ENCODE measurements around the gene SVOP.
"Not testable (repeated sequence)": the region's sequence is repeated elsewhere in the genome, so short reads cannot be mapped to it uniquely, and the experiment has no call there.

The SVOP gene, protein sequence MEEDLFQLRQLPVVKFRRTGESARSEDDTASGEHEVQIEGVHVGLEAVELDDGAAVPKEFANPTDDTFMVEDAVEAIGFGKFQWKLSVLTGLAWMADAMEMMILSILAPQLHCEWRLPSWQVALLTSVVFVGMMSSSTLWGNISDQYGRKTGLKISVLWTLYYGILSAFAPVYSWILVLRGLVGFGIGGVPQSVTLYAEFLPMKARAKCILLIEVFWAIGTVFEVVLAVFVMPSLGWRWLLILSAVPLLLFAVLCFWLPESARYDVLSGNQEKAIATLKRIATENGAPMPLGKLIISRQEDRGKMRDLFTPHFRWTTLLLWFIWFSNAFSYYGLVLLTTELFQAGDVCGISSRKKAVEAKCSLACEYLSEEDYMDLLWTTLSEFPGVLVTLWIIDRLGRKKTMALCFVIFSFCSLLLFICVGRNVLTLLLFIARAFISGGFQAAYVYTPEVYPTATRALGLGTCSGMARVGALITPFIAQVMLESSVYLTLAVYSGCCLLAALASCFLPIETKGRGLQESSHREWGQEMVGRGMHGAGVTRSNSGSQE
- total RNA-seq = 0 reads per million in 2 experiments

GRCh38 chr12:109020796-109021380 lies at the start of gene SVOP:
Gene SVOP, minus strand, starts transcription at chr12:109021068. Its CDS starts 200 bp downstream, at chr12:109020868.
- DNase-seq (ENCODE audit: low read depth) = peak; percentile 2

DNA sequence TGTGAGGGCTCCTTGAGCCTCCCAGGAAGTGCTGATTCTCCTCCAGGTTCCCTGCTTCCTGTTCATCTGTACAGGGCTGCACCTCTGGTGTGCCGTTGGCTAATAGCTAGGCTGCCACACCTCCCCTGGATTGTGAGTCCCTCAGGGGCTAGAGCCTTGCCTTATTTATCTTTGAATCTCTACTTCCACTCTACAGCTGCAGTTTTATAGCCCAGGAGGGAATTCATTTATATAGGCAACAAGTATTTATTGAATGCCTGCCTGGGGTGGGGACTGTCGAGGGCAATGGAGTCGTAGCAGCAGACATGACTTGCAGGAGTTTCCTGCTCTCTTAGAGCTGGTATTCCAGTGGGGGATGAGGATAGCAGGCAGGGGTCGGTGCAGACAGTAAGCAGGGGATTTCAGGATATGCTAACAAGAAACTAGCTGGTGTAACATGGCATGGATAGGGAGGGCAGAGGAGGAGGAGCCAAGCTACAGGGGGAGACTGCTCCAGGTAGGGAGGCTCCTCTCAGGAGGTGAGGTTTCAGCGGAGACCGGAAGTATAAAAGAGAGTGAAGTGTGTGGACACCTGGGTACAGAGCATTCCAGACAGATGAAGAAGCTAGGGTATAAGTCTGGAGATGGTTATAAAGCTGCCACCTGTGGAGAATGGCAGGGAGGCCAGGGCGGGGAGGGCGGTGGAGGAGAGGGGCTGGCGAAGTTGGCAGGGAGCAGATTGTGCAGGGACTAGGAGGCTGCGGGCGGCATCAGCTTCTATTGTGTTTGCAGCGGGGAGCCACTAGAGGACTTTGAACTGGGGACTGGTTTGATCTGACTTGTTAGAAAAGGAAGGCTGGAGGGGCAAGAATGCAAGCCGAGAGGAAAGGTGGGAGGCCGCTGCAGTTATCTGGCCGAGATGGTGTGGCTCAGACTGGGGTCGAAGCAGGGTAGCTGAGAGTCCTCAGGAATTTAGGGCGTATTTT lies 48.7 kb upstream of the SVOP start:
- no peak for DNase-seq (ENCODE audit: low read depth)

DNA sequence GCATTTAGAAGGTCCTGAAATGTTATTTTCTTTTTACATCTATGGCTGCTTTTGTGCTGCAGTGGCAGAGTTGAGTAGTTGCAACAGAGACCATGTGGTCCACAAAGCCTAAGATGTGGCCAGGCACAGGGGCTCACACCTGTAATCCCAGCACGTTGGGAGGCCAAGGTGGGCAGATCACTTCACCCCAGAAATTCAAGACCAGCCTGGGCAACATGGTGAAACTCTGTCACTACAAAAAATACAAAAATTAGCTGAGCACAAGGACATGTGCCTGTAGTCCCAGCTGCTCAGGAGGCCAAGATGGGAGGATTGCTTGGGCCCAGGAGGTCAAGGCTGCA lies 45.0 kb upstream of the SVOP start:
- DNase-seq (ENCODE audit: low read depth) = no peak

DNA sequence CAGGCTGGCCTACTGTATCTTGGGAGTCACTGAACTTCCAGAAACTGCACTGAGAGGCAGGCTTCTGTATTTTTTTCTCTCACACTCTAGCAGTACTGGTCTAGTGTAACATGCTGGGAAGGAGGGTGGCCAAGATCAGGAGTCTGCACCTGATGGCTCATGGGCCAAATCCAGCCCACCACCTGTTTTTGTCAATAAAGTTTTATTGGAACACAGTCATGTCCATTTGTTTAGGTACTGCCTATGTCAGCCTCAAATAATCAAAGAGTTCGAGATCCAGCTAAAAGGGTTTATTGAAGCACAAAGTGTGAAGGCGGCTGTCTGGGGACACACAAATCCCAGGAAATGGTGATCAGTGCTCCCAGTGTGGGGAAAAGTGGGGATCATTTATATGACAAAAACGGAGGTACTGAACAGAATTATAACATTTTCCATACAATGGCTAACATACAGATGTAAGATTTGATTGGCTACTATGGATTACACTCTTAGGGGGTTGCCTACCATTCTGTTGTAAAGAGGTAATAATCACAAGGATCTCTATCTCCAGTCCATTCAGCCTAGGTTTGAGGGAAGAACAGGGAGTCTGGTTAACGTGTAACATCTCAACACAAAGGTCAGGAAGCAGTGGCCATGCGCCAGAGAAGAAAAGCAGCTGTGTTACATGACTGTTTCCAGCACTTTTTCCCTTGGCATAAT lies 44.4 kb upstream of the SVOP start:
- no peak for DNase-seq (ENCODE audit: low read depth)

DNA sequence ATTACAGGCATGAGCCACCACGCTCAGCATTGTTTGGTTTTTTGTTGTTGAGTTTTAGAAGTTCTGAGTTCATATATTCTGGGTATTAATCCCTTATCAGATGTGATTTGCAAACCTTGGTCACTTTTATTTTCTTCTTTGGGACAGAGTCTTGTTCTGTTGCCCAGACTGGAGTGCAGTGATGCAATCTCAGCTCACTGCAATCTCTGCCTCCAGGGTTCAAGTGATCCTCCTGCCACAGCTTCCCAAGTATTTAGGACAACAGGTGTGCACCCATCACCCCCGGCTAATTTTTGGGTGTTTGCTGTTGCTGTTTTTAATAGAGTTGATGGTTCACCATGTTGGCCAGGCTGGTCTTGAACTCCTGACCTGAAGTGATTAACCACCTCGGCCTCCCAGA lies 43.3 kb upstream of the SVOP start:
- DNase-seq (ENCODE audit: low read depth) = no peak

GRCh38 chr12:109058773-109059172 lies 37.9 kb upstream of the SVOP start:
- DNase-seq (ENCODE audit: low read depth) = no peak

GRCh38 chr12:109057376-109057775 lies 36.5 kb upstream of the SVOP start:
- no peak for DNase-seq (ENCODE audit: low read depth)

DNA sequence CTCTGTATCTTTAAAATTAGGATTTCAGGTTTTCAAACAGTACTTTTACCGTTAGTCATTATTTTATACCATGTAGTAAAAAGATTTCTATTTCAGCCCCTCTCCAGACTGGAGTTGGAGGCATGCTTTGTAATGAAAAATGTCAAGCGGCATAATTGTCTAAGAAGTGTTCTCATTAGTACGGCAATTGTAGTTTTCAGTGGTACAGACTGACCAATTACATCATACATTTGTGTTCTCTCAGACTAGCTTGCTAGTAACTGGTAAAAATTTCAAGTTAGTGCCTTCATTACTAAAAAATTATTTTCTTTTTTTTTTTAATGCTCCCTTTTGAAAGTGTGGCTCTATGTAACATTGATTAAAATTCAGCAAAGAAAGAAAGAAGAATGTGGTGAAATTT lies 36.0 kb upstream of the SVOP start:
- DNase-seq (ENCODE audit: low read depth) = no peak

- no peak for DNase-seq (ENCODE audit: low read depth)
Observed at GRCh38 chr12:109054520-109054919, 33.7 kb upstream of the SVOP start.

DNA sequence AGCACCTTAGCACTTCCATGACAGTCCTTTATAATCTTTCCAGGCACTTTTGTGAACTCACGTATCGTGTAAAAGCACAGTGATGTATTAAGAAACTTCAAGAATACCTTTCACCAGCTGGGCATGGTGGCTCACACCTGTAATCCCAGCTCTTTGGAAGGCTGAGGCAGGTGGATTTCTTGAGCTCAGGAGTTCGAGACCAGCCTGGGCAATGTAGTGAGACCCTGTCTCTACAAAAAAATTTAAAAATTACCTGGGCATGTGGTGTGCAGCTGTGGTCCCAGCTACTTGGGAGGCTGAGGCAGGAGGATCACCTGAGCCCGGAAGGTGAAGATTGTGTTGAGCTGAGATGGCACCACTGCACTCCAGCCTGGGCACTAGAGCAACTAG lies 33.3 kb upstream of the SVOP start:
- not testable (repeated sequence) for DNase-seq (ENCODE audit: low read depth)

DNA sequence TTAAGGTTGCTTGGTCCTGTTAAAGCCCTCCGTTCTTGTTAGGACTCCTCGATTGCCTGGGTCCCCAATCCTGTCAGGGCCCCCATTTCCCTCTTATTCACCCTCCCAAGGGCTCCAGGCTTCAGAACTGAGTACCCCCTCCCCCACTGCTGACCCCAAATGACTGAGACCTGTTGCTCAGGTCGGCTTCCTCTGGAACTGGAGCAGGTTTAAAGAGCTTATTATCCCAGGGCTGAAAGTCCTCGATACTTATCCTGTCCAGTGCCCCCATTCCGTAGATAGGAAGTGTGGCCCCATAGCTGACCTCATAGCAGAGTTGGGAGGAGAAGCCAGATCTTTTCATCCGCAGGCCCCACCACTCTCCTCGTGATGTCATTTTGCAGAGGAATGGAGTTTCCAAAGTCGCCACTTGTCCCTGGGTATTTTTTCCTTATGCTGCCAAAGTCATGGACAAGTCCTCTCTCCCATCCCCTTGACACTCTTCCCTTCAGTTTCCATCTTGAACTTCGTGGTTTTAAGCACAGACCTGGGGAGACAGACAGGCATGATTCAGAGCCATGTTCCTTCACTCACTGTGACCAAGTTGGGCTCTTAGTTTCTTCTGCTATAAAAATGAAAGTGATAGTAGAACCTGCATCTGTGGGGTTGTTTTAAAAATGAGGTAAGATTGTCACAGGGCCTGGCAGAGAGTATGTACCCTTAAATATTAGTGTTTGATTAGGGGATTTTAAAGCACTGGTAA lies 32.7 kb upstream of the SVOP start:
- no peak for DNase-seq (ENCODE audit: low read depth)

GRCh38 chr12:109052414-109053323 lies 31.8 kb upstream of the SVOP start, which contains the start of gene USP30:
Gene USP30, plus strand, starts transcription at chr12:109052576. Its CDS starts 103 bp downstream, at chr12:109052679.
- DNase-seq (ENCODE audit: low read depth) = peak; percentile 75

GRCh38 chr12:109052097-109052413 lies 31.2 kb upstream of the SVOP start:
- no peak for DNase-seq (ENCODE audit: low read depth)

- not testable (repeated sequence) for DNase-seq (ENCODE audit: low read depth)
Observed at GRCh38 chr12:109049794-109050193, 28.9 kb upstream of the SVOP start.

DNA sequence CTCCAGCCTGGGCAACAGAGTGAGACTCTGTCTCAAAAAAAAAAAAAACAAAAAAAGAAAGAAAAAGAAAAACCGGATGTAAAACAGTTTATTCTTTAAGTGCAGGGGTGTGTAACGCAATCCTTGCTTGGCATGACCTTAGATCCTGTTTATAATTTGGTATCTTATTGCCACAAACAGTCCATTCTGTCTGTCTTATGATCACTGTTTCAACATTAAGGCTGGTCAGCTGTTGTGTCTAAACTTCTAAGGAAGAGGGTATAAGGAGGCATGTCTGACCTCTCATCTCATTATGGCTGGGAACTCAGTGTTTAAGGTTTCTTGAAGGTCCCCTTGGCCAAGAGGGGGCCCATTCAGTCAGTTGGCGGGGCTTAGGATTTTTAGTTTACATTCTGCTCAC lies 27.8 kb upstream of the SVOP start:
- not testable (repeated sequence) for DNase-seq (ENCODE audit: low read depth)

DNA sequence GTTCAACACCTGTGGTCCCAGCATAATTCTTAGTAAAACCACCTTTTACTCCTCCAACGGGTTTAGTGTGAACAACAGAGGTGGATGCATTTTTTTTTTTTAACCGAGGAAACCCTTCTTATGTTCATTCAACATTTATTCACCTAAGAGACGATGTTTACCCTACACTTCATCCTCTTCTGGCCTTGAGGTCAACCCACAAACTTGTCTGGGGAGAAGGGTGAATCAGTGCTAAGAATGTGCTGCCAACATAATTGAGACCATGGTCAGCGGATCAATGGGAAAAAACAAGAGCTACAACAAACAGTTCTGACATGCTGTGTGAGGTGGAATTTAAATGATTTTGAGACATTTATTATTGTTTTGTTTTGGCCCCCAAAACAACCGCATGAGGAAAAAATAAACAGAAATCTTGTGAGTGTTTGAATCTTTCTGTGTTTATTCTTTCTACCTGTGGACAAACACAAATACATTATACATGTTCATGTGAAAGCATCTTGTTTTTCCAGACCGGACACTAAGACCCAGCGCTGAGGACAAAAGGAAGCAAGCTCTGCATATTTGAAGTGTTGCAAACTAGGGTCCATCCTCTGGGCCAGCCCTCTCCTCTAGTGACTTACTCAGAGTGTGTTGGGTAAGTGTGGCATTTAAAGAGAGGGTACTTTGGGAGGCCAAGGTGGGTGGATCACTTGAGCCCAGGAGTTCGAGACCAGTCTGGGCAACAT lies 26.4 kb upstream of the SVOP start:
- DNase-seq (ENCODE audit: low read depth) = no peak

- DNase-seq (ENCODE audit: low read depth) = no peak
Observed at GRCh38 chr12:109044241-109044640, 23.4 kb upstream of the SVOP start.

GRCh38 chr12:109036975-109037374 lies 16.1 kb upstream of the SVOP start:
- DNase-seq (ENCODE audit: low read depth) = no peak

Measured in T follicular helper cell (primary cell).